ENCODE measurements around the gene QTRT2.

QTRT2 gene

DNA sequence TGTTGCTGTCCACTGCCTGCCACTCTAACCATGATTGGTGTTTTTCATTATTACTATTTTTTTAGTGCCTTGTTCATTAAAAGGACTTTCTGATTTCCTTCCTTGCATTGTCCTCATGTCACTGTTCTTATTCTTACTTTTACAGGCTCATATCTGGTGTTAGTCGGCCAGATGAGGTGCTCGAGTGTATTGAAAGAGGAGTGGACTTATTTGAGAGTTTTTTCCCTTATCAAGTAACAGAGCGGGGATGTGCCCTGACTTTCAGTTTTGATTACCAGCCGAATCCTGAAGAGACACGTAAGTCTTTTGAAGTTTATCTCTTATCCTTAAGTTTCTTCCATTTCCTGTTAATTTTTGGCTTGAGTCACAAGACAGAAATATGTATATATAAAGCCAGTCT, 23.2 kb downstream of the QTRT2 start:
- DNase-seq: no peak

DNA sequence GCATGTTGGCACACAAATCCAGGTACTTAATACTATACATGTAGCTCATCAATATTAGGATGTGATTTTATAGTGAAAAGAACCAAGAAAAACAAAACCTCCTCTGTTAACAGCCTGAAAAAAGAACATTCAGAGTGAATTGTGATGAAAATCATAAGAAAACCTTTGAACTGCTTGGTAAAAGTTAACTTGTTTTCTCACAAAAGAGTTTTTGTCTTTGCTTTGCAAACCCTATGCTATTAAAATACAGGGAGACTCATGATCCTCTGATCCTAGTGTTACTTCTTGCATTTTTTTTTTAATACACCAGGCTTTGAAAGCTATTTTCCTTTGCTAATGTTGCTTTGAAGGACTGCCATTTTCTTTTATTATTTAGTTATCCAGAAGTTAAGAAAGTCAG, 23.7 kb downstream of the QTRT2 start:
- no peak for DNase-seq

DNA sequence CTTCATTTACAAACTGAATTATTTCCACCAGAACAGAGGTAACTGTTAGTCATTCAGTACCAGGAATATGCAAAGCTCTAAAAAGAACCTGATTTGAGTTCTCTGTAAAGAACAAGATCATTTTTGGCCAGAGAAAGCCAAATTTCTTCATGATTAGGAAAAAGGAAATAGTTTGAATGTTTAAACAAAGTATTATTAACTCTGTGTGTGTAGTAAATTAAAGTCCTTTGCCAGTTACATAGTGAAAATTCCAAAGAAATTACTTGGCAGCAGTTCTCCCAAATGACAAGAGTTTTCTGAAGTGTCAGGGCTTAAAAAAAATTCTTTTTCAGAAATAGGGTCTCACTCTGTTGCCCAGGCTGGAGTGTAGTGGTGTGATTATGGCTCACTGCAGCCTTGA, 24.5 kb downstream of the QTRT2 start:
- DNase-seq: no peak

DNA sequence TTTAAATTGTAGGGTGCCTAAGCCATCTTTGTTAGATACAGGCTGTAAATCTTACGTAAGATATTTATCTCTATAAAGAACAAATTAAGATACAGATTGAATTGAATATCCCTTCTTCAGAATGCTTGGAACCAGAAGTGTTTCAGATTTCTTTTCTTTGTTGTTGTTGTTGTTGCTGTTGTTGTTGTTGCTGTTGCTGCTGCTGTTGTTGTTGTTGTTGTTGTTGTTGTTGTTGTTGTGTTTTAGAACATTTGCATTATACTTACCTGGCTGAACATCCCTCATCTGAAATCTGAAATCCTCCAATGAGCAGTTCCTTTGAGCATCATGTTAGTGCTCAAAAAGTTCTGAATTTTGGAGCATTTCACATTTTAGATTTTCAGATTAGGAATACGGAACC, 26.6 kb downstream of the QTRT2 start:
- DNase-seq: no peak

DNA sequence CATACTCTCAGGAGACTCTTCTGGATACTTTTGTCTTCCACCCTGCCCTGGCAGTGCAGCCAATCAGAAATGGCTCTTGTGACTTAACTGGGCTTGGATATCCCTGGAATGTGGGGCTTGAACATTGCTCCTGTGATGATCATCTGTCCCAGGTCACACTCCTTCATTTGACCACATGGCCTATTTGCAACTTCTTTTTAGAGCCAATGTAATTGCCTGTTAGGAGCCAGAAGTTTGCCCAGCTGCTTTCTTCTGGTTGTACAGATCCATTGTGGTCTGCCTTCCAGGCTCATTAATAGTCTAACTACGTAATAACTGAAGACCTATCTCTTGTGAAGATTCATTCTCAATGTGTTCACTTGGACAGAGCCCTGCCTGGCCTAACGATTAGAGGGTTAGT, 29.8 kb downstream of the QTRT2 start:
- no peak for DNase-seq

DNA sequence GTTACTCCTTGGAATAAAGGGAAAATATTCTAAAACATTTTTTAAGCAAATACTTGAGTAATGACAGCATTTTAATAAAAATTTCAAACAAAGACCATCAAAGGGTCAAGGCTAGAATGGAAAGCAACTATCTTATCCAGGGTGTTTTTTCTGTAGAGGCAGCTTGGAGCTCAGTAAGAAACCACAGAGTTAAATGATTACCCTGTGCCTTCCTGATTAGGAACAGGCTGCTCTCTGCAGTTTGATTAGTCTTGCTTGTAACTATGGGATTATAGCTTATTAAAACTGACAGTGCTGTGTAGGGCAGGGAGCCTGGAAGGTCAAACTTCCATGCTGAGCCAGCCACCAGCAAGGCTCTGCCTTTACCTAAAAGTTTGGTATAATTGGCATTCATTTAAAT, 33.1 kb downstream of the QTRT2 start:
- DNase-seq: no peak

DNA sequence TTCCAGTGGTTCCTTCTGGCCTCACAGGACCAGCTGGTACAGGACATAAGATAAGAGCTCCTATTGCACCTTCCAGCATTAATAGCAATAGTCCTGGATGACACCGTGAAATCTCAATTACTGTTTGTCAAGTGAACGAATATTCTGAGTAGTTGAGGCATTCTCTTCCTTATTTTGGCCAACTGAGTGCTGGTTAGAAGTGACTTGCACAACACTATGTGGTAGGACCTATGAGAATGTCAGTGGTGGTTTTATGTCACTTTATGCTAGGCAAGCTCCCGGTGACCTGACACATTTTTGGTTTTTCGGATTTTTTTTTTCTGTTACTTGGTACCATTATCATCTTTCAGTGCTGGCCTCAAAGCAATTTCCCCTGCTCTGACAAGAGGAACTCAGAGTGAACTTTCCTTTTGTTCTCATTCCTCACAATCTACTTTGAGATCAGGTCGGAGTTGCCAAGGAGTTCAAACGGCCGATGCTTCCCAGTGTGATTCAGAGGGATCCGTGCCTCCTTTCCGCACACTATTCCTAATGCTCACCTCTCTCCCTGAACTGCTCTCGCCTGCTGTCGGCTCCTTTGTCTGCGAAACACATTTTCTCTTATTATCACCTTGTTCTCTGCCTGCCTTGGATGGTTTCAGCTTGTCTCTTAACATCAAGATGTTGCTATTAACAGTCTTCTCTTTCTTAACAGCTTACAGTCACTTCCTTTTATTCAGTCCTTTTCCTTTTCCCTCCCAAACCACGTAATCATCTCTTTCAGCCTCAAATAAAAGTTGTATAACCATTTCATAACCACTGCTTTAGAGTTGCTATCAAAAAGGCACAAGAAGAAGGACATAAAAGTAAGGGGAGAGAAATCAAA, 35.8 kb downstream of the QTRT2 start:
- no peak for DNase-seq

DNA sequence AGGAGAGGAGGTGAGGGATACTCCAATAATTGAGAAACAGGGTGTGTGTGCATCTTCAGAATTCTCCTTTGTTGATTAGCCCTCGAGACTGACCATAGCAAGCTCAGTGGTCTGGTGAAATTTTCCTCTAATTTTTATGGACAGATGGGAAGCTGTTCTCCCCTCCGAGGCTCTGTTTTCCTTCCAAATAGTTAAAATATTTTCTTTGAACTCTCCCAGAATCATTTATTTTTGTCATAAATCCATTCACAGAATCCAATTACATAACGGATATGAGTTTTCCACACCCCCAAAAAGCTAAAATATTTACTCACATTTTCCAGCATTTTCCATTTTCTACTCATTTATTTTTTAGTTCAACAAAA, 36.5 kb downstream of the QTRT2 start:
- DNase-seq: no peak

DNA sequence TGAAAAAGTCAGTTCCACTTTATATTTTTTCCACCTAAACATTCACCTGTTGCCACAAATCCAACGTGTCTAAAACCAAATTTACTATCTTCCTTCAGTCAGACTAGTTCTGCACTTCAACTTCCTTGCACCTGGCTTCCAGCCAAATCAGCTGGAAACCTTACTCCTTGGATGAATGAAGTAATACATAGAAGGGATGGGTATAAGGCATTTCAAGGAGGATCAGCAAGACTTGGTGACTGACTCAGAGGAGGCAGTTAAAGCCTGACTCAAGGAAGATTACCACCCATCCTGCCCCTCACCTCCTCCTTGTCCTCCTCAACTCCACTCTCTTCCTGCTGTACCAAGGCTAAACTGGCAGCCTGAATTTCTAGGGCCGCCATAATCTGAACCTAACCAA, 37.1 kb downstream of the QTRT2 start:
- DNase-seq: no peak

DNA sequence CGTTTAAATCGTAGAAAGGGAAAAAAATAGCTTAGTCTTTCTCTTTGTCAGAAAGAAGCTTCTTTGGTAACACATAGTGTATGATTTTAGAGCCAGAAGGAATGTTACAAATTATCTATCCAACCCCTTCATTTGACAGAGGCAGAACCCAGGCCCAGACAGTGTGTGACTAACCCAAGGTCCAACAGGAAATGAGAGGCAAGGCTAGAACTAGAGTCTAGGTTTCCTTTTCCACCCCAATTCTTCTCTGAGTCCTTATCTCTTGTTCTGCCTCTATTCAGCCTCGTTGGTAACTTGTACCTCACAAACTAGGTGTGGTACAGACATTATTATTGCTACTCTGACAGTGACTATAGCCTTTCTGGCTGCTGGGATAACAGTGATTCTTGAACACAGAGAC, 39.3 kb downstream of the QTRT2 start:
- DNase-seq: no peak

DNA sequence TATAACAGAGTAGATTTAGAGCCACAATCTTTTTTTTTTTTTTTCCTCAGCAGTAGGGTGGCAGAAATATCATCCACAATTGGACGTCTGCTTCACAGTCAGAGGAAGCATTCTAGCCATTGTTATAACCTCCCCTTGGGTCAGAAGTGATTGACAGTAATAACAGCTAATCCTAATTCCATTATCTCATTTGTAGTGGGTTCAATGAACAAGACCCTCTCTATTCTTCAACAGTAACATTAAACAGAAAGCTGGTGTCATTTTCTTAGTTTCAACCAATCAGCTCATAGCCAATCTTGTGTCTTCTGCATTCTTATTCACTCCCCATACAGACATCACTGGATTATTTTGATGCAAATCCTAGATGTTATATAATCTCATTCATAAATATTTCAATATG, 44.6 kb downstream of the QTRT2 start:
- DNase-seq: no peak

DNA sequence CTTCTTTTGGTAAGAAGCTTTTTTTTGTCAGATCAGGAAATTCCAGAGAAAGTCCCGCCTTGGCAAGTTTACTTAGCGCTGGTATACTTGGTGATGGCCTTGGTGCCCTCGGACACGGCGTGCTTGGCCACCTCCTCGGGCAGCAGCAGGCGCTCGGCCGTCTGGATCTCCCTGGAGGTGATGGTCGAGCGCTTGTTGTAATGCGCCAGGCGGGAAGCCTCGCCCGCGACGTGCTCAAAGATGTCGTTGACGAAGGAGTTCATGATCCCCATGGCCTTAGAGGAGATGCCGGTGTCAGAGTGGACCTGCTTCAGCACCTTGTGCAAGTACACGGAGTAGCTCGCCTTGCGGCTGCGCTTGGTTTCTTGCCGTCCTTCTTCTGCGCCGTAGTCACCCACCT, 46.6 kb downstream of the QTRT2 start:
- DNase-seq: no peak

DNA sequence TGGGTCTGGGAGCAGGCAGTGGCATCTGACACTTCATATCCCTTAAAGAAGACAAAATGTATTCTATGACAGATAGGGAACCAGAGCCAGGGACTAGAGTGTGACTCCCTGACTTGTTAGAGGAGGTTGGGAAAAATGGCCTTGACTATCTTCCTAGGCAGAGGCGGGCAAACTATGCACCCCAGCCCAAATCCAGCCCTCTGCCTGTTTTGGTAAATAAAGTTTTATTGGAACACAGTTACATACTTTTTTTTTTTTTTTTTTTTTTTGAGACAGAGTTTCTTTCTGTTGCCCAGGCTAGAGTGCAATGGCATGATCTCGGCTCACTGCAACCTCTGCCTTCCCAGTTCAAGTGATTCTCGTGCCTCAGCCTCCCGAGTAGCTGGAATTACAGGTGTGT, 47.3 kb downstream of the QTRT2 start:
- DNase-seq: no peak

DNA sequence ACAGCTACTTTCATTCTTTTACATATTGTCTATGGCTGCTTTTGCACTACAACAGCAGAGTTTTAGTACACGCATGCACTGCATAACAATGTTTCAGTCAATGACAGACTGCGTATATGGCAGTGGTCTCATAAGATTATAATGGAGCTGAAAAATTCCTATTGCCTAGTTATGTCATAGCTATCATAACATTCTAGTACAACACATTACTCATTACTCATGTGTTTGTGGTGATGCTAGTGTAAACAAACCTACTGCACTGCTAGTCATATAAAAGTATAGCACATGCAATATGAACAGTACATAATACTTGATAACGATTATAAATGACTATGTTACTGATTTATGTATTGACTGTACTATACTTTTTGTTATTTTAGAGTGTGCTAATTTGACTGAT, 47.9 kb downstream of the QTRT2 start:
- DNase-seq: no peak

DNA sequence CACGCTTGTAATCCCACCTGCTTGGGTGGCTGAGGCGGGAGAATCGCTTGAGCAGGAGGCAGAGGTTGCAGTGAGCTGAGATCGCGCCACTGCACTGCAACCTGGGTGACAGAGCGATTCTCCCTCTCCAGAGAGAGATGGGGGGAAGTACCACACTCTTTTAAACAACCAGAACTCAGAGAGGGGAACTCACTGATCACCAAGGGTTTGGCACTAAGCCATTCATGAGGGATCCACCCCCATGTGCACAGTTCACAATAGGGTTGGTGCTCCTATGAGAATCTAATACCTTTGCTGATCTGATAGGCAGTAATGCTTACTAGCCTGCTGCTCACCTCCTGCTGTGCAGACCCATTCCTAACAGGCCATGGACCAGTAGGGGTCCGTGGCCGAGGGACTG, 51.6 kb downstream of the QTRT2 start:
- DNase-seq: no peak

DNA sequence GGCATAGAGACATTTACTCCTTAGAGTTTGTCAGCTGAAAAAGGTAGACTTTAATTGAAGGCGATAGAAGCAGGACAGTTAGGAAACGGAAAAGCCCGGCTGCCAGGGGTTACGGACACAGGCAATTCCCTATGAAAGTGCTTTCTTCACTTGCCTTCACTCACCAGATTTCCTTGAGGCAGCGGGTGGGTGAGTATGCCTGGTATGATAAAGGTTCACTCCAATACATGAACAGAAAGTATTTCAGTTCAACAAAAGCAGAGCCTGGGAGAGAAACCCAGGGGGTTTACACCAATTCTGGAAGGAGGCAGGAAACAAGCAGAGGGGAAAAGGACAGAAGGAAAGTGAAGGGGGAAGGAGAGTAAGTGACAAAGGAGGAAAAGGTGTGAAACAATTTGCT, 53.9 kb downstream of the QTRT2 start:
- DNase-seq: no peak

DNA sequence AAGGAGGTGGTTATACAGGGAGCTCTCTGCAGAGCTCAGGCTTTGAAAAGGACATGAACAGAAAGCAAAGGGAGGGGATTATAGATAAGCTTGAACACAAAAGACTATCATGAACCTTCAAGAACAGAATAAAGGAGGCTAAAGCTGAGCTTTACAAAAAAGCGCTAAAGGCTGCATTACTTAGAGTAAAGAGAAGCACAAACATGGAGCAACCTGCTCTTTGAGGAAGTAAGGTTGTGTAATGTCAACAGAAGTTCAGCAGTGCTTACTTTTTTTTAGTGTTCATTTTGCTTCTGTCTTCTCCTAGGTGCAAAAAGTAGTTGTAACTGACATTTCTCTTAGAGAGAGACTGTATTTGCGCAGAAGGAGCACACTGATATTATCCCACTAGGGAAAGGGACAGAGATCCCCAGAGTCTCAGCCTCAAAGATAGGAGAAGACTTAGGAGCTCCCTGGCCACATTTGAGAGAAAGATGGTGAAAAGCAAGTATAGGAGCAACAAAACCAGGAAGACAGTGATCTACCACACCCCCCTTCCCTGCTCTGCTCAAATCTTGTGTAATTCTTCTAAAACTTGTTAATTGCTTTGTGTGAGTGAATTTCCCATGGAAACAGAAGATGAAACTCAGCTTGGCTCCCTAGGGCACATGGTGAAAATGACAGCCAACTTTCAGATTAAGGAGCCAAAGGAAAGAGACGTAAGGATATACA, 54.7 kb downstream of the QTRT2 start:
- no peak for DNase-seq

DNA sequence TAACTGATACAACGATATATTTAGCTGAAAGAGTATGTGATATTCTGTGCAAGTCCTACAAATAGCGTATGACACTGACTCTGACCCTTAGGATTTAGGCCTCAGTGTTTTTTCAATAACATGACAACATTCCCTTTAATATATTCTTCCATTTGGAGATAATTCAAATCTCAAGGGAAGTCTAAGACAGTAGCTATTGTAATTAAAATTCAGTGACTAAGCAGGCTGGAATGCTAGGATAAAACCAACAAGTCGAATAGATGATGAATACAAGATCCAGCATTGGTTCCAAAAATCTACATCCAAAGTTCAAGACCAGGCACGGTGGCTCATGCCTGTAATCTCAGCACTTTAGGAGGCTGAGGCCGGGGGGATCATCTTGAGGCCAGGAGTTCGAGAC, 56.2 kb downstream of the QTRT2 start:
- DNase-seq: no peak

DNA sequence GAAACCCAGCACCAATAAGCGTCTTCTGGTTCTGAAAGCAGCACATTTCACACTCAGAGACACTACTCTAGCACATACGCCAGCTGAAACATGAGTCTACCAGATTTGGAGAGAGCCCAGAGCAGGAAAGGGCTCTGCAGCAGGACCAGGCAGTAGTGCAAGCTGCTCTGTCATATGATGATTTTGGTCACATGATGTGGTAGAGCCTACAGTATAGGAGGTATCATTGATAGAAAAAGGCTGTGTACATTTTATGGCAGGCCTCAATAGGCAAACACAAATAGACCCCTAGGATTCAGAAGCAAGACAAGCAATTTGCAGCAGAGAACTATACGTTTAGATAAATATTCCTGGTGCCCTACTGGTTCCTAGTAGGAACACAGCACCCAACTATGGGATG, 58.2 kb downstream of the QTRT2 start:
- DNase-seq: no peak

DNA sequence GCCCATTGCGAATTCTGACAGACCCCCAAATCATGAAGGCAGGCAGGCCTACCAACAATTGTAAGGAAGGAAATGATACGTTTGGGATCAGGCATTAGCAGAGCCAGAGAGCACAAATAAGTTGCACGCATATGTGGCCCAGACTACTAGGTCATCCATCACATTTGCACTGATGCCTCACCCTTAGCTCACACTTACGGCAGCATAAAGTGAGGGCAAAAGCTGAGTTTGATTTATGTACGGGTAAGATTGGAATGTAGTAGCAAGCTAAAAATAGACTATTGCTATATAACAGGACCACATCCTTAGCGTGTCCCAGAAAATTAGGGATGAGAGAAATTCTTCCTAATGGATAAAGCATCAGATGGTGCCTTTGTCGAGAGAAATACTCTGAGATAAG, 58.6 kb downstream of the QTRT2 start:
- no peak for DNase-seq

DNA sequence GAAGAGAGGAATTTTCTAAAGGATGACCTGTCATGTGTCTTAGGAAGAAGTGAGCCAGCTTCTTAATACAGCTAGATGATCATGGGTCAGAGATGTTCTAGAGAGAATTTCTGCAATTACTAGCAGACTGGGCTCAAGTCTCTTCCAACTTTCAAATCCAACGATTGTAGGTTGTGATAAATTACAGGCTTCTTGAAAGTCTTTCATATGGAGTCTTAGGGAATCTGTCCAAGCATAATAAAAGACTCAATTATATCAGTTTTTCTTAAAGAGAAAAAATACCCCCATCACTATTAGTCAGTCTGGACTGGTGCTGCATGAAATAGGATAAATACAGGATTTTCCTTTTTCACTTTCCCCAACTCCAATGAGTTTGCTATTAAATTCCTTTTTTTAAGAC, 63.2 kb downstream of the QTRT2 start:
- DNase-seq: no peak

DNA sequence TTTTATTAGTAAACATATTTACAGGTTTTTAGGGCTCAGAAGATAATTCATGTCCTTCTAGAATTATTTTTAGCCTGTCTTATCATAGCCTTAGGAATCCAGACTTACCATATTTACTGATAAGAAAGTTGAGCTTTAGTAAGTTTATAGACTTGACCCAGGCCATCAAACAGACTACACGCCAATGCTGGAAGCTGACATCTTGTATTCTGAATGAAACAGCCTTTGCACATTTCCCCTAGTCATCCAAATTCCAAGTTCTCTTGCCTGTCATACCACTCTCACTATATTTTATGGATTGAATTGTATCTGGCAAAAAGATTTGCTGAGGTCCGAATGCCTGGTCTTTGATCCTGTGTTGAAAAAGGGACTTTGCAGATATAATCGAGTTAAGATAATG, 63.7 kb downstream of the QTRT2 start:
- DNase-seq: no peak

DNA sequence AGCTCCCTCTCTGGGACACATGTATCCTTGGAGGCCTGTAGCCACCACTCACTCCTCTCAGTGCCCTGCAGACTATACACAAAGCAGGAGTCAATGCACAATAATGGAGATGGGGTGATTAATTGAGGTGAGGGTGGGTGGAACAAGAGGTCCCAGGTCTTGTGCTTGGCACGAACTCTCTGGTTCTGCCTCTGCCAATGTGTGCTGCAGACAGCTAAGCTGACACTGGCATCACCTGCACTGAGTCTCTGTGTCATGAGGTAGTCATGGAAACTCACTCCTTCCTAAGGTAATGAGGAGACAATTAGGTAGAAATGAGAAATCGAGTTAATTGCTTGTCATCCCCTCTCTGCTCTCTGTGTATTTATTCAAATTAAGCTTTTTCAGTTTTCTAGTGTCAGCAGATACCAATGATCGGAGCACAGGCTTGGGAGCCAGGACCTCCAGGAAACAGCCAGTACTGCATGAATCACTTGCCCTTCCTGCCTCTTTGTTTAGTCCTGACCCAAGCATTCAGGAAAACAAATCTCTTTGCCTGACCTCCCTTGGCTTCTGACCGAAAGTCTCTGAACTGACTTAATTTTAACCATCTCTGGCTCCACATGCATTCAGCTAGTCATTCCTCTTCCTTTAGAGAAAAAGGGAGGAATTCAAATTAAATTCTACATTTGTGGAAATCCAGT, 65.6 kb downstream of the QTRT2 start:
- DNase-seq: no peak

DNA sequence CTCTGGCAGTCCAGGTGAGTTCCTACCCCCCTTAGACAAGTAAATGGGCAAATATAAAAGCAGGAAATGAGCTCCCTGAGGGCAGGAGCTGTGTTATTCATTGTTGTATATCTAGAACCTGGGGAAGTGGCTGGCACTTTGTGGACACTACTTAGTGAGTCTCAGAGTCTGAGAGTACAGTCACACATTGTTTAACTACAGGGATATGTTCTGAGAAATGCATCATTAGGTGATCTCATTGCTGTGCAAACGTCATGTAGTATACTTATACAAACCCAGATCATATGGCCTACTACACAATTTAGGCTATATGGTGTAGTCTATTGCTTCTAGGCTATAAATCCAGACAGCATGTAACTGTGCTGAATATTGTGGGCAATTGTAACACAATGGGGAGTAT, 69.9 kb downstream of the QTRT2 start:
- no peak for DNase-seq
